GM21447 (cell line): ENCODE data around the gene SPAG16.

Experiments used
- ATAC-seq: cut with Tn5 transposase; IDR thresholded peaks from one replicate; pipeline ENCODE4 v1.9.1; 2021; ENCODE audit not compliant: unreplicated experiment

The SPAG16 gene

GRCh38 chr2:213537579-213537978, 253.3 kb downstream of the SPAG16 start:
- peak; percentile 54 for ATAC-seq

GRCh38 chr2:213544940-213545339, 260.7 kb downstream of the SPAG16 start:
- ATAC-seq = no peak

GRCh38 chr2:213545481-213545880, 261.2 kb downstream of the SPAG16 start:
- no peak for ATAC-seq

- no peak for ATAC-seq
Measured at GRCh38 chr2:213545964-213546475, 261.8 kb downstream of the SPAG16 start.

GRCh38 chr2:213551526-213551925, 267.3 kb downstream of the SPAG16 start:
- no peak for ATAC-seq

- ATAC-seq = no peak
Measured at GRCh38 chr2:213559053-213559452, 274.8 kb downstream of the SPAG16 start.

- ATAC-seq = no peak
Measured at GRCh38 chr2:213561759-213562158, 277.5 kb downstream of the SPAG16 start.

- no peak for ATAC-seq
Measured at GRCh38 chr2:213562539-213563180, 278.4 kb downstream of the SPAG16 start.

GRCh38 chr2:213566846-213567245, 282.6 kb downstream of the SPAG16 start:
- no peak for ATAC-seq

- ATAC-seq = no peak
Measured at GRCh38 chr2:213609570-213610170, 325.4 kb downstream of the SPAG16 start.

GRCh38 chr2:213627054-213627710, 342.9 kb downstream of the SPAG16 start:
- ATAC-seq = peak; percentile 54

GRCh38 chr2:213627835-213628460, 343.7 kb downstream of the SPAG16 start:
- ATAC-seq = no peak

GRCh38 chr2:213640738-213641425, 356.6 kb downstream of the SPAG16 start:
- ATAC-seq = no peak

- ATAC-seq = no peak
Measured at GRCh38 chr2:213644926-213645325, 360.7 kb downstream of the SPAG16 start.

GRCh38 chr2:213649176-213649575, 364.9 kb downstream of the SPAG16 start:
- no peak for ATAC-seq

GRCh38 chr2:213664817-213665216, 380.6 kb downstream of the SPAG16 start:
- ATAC-seq = no peak

- no peak for ATAC-seq
Measured at GRCh38 chr2:213669657-213670056, 385.4 kb downstream of the SPAG16 start.

- peak; percentile 60 for ATAC-seq
Measured at GRCh38 chr2:213678437-213679218, 394.4 kb downstream of the SPAG16 start.

GRCh38 chr2:213679894-213680293, 395.6 kb downstream of the SPAG16 start:
- no peak for ATAC-seq

GRCh38 chr2:213682276-213682675, 398.0 kb downstream of the SPAG16 start:
- ATAC-seq = no peak
